ENCODE measurements around the gene FILIP1L.

GRCh38 chr3:100029689-100030088, 84.6 kb downstream of the FILIP1L start:
- no peak for TF ChIP-seq CTCF (IDR thresholded peaks at IDR 0.05)
- TF ChIP-seq POLR2AphosphoS5 (IDR thresholded peaks at IDR 0.05), result no peak
- TF ChIP-seq POLR2A (IDR thresholded peaks at IDR 0.05), result no peak
- TF ChIP-seq EP300 (IDR thresholded peaks at IDR 0.05), result no peak
